ENCODE measurements around the gene GFOD1. TPM values are rescaled to one million over a fixed set of nuclear protein-coding genes. Genes with fewer than 3 reads are reported as not detected.

GFOD1 gene
- total and polyA plus RNA-seq, 7 donors = 2.3 to 18.3 (median 13.3) TPM

DNA sequence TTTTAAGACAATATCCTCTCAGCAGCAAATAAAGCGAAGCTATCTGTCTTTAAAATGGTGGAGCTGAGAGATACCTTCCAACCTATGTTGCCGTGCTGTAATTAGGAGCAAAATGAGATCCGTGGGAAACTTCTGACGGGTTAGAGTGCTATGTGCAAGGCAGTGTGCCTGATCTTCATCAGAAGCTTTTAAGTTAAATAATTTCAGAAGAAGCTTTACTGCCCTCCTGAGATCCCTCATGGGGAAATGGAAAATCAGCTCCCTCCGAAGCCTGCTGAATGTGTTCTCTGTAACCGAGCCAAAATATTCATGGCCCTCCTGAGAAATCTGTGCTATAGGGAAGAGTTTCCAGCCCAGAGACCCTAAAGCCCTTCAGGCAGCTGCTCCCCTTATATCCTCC, 115.3 kb downstream of the GFOD1 start:
- Histone ChIP-seq H3K27me3 (no peaks in the 10 kb centered on the region), H3K27ac (no peak overlapping the region), H3K36me3 (no peaks in the 10 kb centered on the region), H3K4me1 (no peaks in the 10 kb centered on the region), H3K9me3 (no peaks in the 10 kb centered on the region), H3K4me3 (no peak overlapping the region)
- intact Hi-C loops (cut with DNase I) = no loop called here
- DNase-seq = no peak
- WGBS, 2 donors = 90 to 96% methylated on average over 6 of the region's 6 CpGs
- TF ChIP-seq, protein P1, sequence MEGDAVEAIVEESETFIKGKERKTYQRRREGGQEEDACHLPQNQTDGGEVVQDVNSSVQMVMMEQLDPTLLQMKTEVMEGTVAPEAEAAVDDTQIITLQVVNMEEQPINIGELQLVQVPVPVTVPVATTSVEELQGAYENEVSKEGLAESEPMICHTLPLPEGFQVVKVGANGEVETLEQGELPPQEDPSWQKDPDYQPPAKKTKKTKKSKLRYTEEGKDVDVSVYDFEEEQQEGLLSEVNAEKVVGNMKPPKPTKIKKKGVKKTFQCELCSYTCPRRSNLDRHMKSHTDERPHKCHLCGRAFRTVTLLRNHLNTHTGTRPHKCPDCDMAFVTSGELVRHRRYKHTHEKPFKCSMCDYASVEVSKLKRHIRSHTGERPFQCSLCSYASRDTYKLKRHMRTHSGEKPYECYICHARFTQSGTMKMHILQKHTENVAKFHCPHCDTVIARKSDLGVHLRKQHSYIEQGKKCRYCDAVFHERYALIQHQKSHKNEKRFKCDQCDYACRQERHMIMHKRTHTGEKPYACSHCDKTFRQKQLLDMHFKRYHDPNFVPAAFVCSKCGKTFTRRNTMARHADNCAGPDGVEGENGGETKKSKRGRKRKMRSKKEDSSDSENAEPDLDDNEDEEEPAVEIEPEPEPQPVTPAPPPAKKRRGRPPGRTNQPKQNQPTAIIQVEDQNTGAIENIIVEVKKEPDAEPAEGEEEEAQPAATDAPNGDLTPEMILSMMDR (IDR thresholded peaks at IDR 0.05) = no peak
- TF ChIP-seq EP300 (IDR thresholded peaks at IDR 0.05) = no peak
- no peak for TF ChIP-seq POLR2A (IDR thresholded peaks at IDR 0.05)
- no peak for TF ChIP-seq POLR2AphosphoS5 (IDR thresholded peaks at IDR 0.05)

DNA sequence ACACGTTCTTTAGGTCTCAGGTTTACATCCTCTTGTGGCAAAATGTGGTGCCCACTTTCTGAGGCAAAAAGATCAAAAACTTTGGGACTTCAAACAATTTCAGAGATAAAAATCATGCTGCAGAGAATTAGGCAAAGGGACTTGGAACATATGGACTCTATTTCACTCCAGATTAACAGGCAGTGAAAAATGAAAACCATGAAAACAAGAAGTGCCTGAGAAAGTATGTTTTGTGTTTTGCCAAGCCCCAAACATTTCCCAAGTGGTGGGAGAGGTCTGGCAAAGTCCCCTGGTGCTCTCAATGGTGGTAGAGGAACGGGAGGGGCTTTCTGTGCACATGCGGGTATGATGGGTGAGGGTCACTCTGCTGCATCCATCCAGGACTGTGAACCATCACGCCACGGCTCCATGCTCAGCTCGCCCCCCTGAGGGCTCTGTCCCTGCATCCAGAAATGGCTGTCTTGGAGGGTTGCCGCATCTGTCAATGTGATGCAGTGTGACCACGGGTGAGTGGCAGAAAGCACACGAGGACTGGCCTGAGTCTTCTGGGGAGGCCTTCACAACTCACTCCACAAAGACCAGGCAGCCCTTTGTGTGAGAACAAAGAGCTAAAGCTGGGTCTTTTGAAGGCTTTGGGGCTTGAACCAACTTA, 115.9 kb downstream of the GFOD1 start:
- no peaks in the 10 kb centered on the region for H3K36me3 ChIP-seq
- no peak for DNase-seq
- TF ChIP-seq EP300 (IDR thresholded peaks at IDR 0.05) = no peak
- H3K4me3 ChIP-seq = no peak overlapping the region
- no peaks in the 10 kb centered on the region for H3K4me1 ChIP-seq
- no peaks in the 10 kb centered on the region for H3K27me3 ChIP-seq
- no peak overlapping the region for H3K27ac ChIP-seq
- 88 to 91% methylated on average over 9 of the region's 9 CpGs for WGBS, 2 donors
- intact Hi-C loops (cut with DNase I) = no loop called here
- H3K9me3 ChIP-seq = no peaks in the 10 kb centered on the region

DNA sequence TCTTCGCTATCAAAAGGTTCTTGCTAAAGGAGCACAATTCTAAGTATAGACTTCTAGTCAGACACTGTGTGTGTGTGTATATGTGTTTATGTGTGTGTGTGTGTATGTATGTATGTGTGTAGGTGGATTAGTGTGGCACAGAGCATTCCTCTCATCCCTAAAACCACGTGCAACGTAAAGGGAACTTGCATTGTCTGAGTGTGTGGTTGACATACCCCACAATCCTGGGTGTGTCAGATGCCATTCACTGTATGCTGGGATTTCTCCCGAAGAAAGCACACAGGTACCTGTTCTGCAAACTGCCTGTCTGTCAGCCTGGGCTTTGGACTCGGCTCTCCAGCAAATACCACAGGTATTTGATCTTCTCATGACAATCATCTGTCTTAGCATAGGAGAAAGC, 116.8 kb downstream of the GFOD1 start:
- H3K36me3 ChIP-seq = no peaks in the 10 kb centered on the region
- no peaks in the 10 kb centered on the region for H3K27me3 ChIP-seq
- no peaks in the 10 kb centered on the region for H3K4me1 ChIP-seq
- WGBS, 2 donors = 56 to 83% methylated on average over 5 of the region's 5 CpGs
- no peak overlapping the region for H3K4me3 ChIP-seq
- no peaks in the 10 kb centered on the region for H3K9me3 ChIP-seq
- H3K27ac ChIP-seq = no peak overlapping the region
- intact Hi-C loops (cut with DNase I) = no loop called here
- DNase-seq = no peak
- no peak for TF ChIP-seq EP300 (IDR thresholded peaks at IDR 0.05)
- TF ChIP-seq POLR2A (IDR thresholded peaks at IDR 0.05) = no peak
- TF ChIP-seq POLR2AphosphoS5 (IDR thresholded peaks at IDR 0.05) = no peak
- TF ChIP-seq, protein P1 (IDR thresholded peaks at IDR 0.05) = no peak

DNA sequence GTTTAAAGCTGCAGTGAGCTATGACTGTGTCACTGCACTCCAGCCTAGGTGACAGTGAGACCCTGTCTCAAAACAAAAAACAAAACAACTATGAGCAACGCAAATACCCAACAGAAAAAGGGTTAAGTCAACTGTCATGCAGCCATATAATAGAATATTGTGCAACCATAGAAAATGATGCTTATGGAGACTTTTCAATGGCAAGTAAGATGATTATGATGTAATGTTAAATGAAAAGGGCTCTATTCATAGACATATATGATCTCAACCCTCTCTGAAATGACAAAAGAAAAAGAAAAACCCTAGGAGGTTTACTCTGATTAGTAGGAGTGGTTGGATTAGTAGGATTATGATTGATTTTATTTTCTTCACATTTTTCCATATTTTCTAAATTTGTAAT, 117.8 kb downstream of the GFOD1 start:
- Histone ChIP-seq H3K4me3 (no peak overlapping the region), H3K36me3 (peaks cover 6 to 9% (median 8%) of the 10 kb centered on the region in 4 donors), H3K4me1 (no peaks in the 10 kb centered on the region), H3K9me3 (no peaks in the 10 kb centered on the region), H3K27me3 (no peaks in the 10 kb centered on the region), H3K27ac (no peak overlapping the region)
- intact Hi-C loops (cut with DNase I) = no loop called here
- WGBS, 2 donors = 0 to 93% methylated on average over 1 of the region's 1 CpG
- DNase-seq = no peak
- TF ChIP-seq POLR2AphosphoS5 (IDR thresholded peaks at IDR 0.05) (no peak), POLR2A (IDR thresholded peaks at IDR 0.05) (no peak), EP300 (IDR thresholded peaks at IDR 0.05) (no peak)
- TF ChIP-seq, protein P1 (IDR thresholded peaks at IDR 0.05) = no peak

DNA sequence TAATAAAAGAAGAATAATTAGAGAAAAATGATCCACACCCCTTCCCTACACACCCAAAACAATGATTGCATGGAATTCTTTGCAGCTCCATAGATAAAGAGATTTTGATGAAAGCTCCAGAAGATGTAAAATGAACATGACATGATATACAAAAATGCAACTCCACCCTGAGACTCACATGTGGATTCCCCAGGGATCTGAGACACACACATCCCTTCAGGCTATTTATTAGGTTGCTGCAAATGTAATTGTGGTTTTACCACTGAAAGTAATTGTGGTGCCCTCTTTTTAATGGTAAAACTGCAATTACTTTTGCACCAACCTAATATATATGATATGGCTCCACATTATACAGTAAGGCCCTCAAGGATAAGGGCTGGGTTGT, 118.7 kb downstream of the GFOD1 start:
- Histone ChIP-seq H3K4me3 (no peak overlapping the region), H3K27ac (no peak overlapping the region), H3K4me1 (no peaks in the 10 kb centered on the region), H3K9me3 (no peaks in the 10 kb centered on the region), H3K27me3 (no peaks in the 10 kb centered on the region), H3K36me3 (peaks cover 6 to 15% (median 10%) of the 10 kb centered on the region in 4 donors)
- intact Hi-C loops (cut with DNase I) = no loop called here
- DNase-seq = no peak
- TF ChIP-seq EP300 (IDR thresholded peaks at IDR 0.05) = no peak
- TF ChIP-seq, protein P1 (IDR thresholded peaks at IDR 0.05) = no peak
- TF ChIP-seq POLR2A (IDR thresholded peaks at IDR 0.05) = no peak
- TF ChIP-seq POLR2AphosphoS5 (IDR thresholded peaks at IDR 0.05) = no peak

Measured in sigmoid colon (tissue), 7 donors.